ENCODE measurements around the gene EGR1.

The EGR1 gene

GRCh38 chr5:138452720-138453119, 12.6 kb upstream of the EGR1 start:
- DNase-seq (ENCODE audit: low read depth in 2 of 2, low spot score in 1 of 2): no peak

DNA sequence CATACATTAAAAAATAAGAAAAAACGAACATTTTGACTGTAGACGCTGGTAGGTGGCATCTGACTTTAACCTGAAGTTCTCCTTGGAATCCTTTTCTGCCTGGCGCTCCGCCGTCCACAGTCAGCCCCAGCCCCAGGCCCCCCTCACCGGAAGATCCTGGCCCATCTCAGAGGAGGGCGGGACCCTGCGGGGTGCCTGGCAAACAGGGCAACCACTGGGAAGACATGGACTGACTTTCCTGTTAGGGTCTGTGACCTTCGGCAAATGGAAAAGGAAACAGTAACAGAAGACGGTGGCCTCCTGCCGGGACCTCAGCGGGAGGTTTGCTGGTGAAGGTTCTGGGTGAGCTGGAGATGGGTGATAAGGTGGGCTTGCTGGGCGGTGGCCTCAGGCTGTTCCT, 11.7 kb upstream of the EGR1 start:
- DNase-seq (ENCODE audit: low read depth in 2 of 2, low spot score in 1 of 2): no peak

- no peak for DNase-seq (ENCODE audit: low read depth in 2 of 2, low spot score in 1 of 2)
Observed at GRCh38 chr5:138454121-138454520, 11.2 kb upstream of the EGR1 start.

DNA sequence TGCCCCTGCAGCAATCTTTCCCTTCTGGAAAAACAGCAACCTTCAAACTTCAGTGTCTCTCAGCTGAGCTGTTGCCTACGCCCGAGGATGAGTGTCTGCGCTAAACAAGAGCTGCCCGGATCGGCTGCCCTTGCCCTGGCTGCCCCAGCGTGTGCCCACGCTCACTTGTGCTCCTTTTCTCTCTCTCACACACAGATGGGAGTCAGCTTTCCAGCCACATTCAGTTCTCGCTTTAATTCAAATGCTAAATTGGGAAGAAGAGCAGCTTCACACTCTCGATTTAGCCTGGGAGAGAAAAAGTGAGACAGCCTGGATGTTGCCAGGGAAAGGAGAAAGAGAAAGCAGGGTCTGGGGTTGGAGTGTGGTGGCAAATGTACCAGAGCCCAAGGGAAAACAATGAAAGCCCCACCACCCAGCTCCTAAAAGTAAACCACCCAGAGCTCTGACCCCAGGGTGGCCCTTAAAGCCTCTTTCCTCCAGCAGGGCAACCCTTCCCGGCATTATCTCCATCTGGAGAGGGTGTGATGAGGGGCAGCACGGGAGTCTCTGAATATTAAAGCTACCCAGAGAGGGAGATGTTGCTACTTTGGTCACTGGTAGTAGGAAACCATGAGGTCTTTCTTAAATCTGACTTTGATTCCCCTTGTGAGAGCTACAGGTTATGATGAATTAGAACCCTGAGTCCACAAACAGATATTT, 9.9 kb upstream of the EGR1 start:
- DNase-seq (ENCODE audit: low read depth in 2 of 2, low spot score in 1 of 2): no peak

- no peak for DNase-seq (ENCODE audit: low read depth in 2 of 2, low spot score in 1 of 2)
Observed at GRCh38 chr5:138457531-138458275, 7.6 kb upstream of the EGR1 start.

- no peak for DNase-seq (ENCODE audit: low read depth in 2 of 2, low spot score in 1 of 2)
Observed at GRCh38 chr5:138458384-138458783, 6.9 kb upstream of the EGR1 start.

DNA sequence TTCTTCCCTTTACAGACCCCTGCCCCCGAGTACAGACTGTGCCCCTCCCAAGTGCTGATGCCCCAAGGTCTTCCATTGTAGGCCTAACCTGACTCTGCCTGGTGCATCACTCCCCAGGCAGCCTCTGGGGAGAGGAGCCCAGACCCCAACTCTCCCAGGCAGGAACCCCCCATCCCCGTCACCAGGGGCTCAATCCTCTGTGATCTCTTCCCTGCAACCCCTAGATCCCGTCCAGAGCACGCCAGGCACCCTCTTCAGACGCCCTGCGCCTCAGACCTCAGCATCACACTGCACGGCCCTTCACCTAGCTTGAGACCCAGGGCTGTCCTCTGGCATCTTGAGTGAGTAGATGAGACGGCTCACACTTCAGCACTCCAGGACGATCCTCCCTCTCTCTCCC, 6.4 kb upstream of the EGR1 start:
- no peak for DNase-seq (ENCODE audit: low read depth in 2 of 2, low spot score in 1 of 2)

- DNase-seq (ENCODE audit: low read depth in 2 of 2, low spot score in 1 of 2): peak; percentile 73 to 87
Observed at GRCh38 chr5:138459311-138459933, 5.9 kb upstream of the EGR1 start.

- no peak for DNase-seq (ENCODE audit: low read depth in 2 of 2, low spot score in 1 of 2)
Observed at GRCh38 chr5:138460032-138460693, 5.1 kb upstream of the EGR1 start.

DNA sequence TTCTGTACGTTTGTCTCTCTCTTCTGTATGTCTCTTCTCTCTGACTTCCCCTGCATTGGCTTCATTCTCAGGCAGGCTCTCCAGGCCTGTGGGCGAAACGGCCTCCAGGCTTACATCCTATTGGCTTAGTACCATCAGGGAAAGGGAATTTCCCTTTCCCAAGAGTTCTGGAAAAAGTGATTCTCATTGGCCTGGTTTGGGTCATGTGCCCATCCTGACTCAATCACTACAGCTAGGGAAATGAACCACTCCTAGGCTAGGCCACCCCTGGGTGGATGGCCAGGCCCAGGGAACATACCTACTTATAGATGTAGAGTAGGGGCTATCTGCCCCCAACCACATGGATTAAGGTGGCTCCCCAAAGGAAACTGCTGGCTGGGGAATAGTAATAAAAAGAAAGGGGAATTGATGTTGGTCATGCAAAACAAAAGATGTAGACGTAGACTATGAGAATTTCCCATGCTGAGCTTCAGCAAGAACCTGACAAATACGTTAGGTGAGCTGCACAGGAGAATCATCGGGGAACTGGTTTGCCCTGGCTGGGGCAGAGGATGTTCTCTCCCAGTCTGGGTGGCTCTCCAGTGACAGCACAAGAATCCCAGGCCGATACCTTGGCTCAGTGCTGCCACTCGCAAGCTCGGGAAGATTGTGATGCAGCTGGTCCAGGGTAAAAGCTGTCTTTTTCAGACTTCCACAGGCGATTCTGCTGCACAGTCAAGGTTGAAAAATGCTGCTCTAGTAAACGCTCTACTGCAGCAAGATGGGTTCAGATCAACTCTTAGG, 3.7 kb upstream of the EGR1 start:
- DNase-seq (ENCODE audit: low read depth in 2 of 2, low spot score in 1 of 2): no peak

GRCh38 chr5:138463419-138464007, 1.8 kb upstream of the EGR1 start:
- DNase-seq (ENCODE audit: low read depth in 2 of 2, low spot score in 1 of 2): no peak

DNA sequence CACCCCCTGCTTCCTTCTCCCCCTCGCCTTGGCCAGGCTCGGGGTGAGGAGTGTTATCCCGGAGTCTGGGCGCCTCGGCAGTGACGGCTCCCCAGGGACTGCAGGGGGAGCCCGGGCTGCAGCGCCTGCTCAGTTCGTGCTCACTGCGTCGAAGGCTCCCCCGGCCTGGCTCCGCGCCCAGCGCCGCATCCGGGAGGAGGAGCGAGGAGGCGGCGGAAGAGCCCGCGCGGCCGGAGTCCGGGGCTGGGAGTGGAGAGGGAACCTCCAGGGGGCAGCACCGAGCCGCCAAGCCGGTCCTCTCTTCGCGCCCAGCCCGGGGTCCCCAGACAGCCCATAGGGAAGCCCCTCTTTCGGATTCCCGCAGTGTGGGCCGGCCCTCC, 1.3 kb upstream of the EGR1 start:
- peak; percentile 83 for DNase-seq (ENCODE audit: low read depth in 2 of 2, low spot score in 1 of 2)

DNA sequence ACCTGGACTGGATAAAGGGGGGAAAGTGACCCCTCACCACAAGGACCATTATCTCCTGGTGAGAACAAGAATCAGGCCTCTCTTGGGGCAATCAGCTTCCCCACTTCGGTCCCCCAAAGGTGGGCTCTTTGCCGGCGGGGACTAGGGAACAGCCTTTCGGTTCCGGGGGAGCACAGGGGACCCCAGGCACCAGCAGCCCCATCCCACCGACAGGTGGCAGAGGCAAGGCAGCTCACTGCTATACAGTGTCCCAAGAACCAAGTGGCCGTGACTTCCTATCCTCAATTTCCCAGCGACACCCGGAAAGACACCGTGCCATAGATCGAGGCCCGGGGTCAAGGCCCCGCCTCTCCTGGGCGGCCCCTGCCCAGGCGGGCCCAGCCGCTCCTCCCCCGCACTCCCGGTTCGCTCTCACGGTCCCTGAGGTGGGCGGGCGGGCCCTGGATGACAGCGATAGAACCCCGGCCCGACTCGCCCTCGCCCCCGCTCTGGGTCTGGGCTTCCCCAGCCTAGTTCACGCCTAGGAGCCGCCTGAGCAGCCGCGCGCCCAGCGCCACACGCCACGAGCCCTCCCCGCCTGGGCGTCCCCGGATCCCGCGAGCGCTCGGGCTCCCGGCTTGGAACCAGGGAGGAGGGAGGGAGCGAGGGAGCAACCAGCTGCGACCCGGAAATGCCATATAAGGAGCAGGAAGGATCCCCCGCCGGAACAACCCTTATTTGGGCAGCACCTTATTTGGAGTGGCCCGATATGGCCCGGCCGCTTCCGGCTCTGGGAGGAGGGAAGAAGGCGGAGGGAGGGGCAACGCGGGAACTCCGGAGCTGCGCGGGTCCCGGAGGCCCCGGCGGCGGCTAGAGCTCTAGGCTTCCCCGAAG, 655 bp upstream of the EGR1 start:
- DNase-seq (ENCODE audit: low read depth in 2 of 2, low spot score in 1 of 2): peak; percentile 87 to 93

- DNase-seq (ENCODE audit: low read depth in 2 of 2, low spot score in 1 of 2): no peak
Observed at GRCh38 chr5:138466125-138466899, 1.0 kb downstream of the EGR1 start.

DNA sequence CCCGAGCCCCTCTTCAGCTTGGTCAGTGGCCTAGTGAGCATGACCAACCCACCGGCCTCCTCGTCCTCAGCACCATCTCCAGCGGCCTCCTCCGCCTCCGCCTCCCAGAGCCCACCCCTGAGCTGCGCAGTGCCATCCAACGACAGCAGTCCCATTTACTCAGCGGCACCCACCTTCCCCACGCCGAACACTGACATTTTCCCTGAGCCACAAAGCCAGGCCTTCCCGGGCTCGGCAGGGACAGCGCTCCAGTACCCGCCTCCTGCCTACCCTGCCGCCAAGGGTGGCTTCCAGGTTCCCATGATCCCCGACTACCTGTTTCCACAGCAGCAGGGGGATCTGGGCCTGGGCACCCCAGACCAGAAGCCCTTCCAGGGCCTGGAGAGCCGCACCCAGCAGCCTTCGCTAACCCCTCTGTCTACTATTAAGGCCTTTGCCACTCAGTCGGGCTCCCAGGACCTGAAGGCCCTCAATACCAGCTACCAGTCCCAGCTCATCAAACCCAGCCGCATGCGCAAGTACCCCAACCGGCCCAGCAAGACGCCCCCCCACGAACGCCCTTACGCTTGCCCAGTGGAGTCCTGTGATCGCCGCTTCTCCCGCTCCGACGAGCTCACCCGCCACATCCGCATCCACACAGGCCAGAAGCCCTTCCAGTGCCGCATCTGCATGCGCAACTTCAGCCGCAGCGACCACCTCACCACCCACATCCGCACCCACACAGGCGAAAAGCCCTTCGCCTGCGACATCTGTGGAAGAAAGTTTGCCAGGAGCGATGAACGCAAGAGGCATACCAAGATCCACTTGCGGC, 1.8 kb downstream of the EGR1 start:
- DNase-seq (ENCODE audit: low read depth in 2 of 2, low spot score in 1 of 2): peak in 1 of 2 donors; percentile 12

GRCh38 chr5:138467711-138468132, 2.4 kb downstream of the EGR1 start:
- DNase-seq (ENCODE audit: low read depth in 2 of 2, low spot score in 1 of 2): no peak

DNA sequence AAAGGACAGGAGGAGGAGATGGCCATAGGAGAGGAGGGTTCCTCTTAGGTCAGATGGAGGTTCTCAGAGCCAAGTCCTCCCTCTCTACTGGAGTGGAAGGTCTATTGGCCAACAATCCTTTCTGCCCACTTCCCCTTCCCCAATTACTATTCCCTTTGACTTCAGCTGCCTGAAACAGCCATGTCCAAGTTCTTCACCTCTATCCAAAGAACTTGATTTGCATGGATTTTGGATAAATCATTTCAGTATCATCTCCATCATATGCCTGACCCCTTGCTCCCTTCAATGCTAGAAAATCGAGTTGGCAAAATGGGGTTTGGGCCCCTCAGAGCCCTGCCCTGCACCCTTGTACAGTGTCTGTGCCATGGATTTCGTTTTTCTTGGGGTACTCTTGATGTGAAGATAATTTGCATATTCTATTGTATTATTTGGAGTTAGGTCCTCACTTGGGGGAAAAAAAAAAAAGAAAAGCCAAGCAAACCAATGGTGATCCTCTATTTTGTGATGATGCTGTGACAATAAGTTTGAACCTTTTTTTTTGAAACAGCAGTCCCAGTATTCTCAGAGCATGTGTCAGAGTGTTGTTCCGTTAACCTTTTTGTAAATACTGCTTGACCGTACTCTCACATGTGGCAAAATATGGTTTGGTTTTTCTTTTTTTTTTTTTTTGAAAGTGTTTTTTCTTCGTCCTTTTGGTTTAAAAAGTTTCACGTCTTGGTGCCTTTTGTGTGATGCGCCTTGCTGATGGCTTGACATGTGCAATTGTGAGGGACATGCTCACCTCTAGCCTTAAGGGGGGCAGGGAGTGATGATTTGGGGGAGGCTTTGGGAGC, 3.1 kb downstream of the EGR1 start:
- DNase-seq (ENCODE audit: low read depth in 2 of 2, low spot score in 1 of 2): no peak

All from stimulated activated CD8-positive, alpha-beta memory T cell treated with anti-CD3 and anti-CD28 coated beads, Interleukin-4, amount 100 ng/mL, for 4 hours (primary cell).